Stimulated activated CD8-positive, alpha-beta memory T cell treated with anti-CD3 and anti-CD28 coated beads, Interleukin-7, amount 100 ng/mL, for 48 hours (primary cell): ENCODE results near the gene MUC12.

Source experiments
- DNase-seq, 2 donors: peaks; one replicate each; pipeline ENCODE4 v3.0.0-alpha.2; 2020; ENCODE audit warnings: low read depth in 1 of 2; ENCODE audit errors: extremely low read depth in 1 of 2

Gene MUC12

DNA sequence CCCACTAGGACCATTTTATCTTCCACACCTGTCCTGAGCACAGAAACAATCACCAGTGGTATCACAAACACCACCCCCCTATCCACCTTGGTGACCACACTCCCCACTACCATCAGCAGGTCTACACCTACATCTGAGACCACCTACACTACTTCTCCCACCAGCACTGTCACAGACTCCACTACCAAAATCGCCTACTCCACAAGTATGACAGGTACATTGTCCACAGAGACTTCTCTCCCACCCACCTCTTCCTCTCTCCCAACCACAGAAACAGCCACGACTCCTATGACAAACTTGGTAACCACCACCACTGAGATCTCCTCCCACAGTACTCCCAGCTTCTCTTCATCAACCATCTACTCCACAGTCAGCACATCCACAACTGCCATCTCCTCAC is 16.7 kb upstream of the MUC12 start:
- peak in 1 of 2 donors; percentile 10 for DNase-seq

DNA sequence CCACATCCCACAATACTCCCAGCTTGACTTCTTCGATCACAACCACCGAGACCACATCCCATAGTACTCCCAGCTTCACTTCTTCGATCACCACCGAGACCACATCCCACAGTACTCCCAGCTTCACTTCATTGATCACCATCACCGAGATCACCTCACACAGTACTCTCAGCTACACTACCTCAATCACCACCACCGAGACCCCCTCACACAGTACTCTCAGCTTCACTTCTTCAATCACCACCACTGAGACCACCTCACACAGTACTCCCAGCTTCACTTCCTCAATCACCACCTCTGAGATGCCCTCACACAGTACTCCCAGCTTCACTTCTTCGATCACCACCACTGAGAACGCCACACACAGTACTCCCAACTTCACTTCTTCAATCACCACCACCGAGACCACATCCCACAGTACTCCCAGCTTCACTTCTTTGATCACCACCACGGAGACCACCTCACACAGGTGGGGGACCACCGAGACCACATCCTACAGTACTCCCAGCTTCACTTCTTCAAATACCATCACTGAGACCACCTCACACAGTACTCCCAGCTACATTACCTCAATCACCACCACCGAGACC is 11.4 kb upstream of the MUC12 start:
- DNase-seq, result no peak

DNA sequence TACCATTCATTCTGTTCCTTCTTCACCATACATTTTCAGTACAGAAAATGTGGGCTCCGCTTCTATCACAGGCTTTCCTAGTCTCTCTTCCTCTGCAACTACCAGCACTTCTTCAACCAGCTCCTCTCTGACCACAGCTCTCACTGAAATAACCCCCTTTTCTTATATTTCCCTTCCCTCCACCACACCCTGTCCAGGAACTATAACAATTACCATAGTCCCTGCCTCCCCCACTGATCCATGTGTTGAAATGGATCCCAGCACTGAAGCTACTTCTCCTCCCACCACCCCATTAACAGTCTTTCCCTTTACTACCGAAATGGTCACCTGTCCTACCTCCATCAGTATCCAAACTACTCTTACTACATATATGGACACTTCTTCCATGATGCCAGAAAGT is 9.5 kb upstream of the MUC12 start:
- DNase-seq, result no peak

DNA sequence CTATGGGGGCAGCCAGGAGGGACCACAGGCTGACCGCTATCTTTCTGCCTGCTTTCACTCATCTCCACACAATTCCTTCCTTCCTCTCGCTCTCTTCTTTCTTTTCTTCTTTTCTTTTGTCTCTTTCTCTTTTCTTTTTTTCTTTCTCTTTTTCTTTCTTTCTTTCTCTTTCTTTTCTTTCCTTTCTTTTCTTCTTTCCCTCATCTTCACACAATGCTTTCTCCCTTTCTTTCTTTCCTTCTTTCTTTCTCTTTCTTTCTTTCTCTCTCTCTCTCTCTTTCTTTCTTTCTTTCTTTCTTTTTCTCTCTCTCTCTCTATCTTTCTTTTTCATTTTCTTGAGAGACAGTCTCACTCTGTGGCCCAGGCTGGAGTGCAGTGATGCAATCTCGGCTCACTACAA is 6.8 kb upstream of the MUC12 start:
- no peak for DNase-seq

DNA sequence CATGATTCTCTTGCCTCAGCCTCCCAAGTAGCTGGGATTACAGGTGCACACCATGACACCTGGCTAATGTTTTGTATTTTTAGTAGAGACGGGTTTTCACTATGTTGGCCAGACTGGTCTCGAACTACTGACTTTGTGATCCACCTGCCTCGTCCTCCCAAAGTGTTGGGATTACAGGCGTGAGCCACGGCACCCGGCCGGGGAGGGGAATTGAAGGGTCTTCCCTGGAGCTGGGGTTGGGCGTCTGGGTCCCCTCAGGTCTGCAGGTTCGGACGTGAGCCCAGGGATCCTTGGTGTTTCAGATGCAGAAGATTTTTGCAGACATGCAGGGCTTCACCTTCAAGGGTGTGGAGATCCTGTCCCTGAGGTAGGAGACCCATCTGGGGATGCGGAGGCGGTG is 6.0 kb upstream of the MUC12 start:
- DNase-seq, result no peak

DNA sequence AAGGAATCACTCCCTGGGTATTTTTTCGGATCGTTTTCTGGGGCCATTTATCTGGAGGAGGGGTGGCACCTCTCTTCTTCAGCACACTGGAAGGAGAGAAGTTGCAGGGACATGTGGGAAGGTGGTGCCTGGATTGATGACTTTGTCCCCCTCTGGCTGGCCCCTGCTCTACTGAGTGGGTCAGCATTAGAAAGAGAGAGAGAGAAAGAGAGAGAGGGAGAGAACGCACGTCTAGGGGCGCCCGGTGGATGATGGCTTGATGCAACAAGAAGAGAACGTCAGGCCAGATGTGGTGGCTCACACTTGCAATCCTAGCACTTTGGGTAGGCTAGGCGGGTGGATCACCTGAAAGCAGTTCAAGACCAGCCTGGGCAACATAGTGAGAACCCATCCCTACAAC is 5.5 kb upstream of the MUC12 start:
- no peak for DNase-seq

DNA sequence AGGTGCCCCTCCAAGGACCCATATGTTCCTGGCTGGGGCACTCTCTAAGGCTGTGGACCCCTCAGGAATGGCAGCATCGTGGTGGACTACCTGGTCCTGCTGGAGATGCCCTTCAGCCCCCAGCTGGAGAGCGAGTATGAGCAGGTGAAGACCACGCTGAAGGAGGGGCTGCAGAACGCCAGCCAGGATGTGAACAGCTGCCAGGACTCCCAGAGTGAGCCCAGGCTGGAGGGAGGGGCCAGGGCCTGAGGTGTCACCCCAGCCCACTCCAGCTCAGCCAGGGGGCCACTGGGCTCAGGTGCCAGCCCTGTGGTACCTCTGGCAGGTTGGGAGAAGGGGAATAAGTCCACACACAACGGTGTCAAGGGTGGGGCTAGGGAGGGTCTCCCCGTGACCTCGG is 4.7 kb upstream of the MUC12 start:
- no peak for DNase-seq

DNA sequence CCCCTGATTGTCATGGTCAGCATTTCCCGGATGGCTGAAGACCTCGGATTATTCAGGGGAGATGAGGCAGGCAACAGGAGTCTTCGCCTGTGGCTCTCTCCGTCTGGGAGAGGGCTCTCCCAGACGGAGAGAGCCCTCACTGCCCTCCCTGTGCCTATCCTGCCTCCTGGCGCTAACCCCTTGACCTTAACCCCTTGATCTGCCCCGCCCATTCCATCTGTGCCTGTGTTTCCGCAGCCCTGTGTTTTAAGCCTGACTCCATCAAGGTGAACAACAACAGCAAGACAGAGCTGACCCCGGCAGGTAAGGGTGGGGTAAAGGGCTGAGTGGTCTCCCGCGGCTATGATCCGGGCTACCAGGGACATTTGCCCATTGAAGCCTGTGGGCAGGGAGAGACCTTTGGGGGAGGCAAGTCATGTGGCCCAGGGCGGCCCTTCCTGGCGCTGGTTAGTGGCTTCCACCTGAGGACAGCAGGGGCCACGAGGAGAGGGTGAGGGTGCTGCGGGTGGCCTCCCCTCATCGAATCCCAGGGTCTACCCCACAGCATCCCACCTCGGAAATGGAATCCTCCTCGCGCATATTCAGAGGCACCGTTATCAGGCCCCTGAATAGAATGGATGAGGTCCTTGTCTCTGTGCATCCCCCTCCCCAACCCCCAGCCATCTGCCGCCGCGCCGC is 4.2 kb upstream of the MUC12 start:
- no peak for DNase-seq

DNA sequence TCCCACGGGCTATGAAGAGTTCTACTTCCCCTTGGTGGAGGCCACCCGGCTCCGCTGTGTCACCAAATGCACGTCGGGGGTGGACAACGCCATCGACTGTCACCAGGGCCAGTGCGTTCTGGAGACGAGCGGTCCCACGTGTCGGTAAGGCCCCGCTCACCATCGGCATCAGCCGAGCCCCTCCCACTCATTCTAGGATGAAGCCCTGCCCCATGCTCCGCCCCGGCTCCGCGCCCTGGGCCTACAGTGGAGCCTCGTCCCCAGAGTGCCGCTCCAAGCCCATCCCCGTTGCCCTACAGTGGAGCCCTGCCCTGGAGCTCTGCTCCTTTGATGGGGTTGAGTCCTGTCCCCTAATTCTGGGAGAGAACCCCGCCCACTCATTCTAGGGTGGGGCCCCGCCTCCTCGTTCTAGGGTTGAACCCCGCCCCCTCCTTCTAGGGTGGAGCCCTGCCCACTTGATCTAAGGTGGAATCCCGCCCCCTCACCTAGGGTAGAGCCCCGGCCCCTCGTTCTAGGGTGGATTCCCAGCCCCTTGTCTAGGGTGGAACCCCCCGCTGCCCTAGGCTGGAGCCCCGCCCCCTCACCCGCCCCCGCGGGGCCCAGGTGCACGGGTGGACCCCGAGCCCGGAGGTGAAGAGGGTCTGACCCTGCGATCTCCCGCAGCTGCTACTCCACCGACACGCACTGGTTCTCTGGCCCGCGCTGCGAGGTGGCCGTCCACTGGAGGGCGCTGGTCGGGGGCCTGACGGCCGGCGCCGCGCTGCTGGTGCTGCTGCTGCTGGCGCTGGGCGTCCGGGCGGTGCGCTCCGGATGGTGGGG is 3.4 kb upstream of the MUC12 start:
- peak; percentile 65 for DNase-seq

DNA sequence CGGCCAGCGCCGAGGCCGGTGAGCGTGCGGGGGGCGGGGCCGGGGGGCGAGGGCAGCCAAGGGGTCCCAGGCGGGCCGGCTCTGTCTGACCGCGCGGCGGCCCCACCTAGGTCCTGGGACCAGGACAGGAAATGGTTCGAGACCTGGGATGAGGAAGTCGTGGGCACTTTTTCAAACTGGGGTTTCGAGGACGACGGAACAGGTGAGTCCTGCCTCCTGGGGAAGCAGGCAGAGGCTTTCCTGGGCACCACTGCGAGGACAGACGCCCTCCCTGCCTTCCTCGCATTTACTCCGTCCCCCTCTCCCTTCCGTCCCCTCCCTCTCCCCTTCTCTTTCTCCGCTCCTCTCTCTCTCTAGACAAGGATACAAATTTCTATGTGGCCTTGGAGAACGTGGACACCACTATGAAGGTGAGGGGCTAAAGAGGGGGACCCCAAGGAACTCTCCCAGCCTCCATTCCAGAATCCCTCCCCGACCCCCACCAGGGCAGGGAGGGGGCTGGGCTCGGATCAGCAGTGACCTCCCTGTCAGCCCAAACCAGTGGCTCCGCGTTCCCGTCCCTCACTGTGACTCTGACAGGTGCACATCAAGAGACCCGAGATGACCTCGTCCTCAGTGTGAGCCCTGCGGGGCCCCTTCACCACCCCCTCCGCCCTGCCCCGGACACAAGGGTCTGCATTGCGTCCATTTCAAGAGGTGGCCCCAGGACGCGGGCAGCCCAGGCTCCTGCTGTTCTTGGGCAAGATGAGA is 2.6 kb upstream of the MUC12 start:
- DNase-seq, result no peak

DNA sequence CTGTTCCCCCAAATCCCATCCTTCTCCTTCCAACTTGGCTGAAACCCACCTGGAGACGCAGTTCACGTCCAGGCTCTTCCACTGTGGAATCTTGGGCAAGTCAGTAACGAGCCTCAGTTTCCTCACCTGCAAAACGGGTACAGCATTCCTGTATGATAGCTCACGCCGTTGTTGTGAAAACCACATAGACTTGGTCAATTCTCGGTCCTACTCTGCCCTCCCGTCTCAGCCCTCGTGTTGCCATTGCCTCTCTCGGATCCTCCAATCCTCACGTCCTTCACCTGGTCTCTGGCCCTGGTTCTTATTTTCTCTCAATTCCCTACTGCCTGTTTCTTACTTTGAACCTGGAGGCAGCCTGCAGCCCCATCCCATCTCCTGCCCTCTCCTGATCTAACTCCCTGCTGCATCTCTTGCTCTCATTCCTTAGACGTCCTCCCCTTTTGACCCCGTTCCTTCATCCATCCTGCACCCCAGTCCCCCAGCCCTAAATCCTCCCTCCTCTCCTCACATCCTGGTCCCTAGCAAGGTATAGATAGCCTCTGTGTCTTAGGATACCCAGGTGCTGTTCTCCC is 2.0 kb upstream of the MUC12 start:
- DNase-seq, result no peak

DNA sequence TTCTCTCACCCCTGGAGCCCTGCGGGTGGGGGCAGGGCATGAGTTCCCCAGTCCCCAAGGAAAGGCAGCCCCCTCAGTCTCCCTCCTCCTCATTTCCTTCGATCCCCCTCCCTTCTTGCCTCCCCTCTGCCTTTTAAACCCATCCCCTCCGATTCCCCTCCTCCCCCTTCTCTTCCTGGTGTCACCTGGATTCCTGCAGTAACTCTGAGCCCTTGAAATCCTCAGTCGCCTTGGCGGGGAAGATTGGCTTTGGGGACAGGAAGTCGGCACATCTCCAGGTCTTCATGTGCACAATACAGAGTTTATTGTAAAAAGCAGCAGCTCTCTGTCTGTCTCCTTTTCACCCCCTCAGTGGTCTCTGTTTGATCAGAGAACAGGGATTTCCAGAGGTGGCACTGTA is 1.3 kb upstream of the MUC12 start:
- DNase-seq, result no peak

DNA sequence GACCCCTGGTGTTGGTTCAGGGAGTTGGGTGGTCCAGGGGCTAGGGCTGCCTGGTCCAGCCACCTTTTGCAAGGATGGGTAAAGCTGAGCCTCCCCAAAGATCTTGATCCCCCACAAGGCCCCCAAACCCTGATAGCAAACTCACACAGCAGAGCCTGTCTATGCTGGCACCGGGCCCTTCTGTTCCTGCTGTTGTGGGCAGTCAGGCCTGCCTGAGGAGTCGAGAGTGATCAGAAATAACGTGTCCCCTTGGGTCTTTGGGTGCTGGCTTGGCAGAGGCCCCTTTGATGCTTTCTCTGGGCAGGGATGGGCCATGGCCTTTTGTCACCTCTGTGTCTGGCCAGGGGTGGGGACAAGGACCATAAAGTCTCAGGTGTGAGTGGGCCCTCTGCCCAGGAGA is 715 bp upstream of the MUC12 start:
- no peak for DNase-seq

DNA sequence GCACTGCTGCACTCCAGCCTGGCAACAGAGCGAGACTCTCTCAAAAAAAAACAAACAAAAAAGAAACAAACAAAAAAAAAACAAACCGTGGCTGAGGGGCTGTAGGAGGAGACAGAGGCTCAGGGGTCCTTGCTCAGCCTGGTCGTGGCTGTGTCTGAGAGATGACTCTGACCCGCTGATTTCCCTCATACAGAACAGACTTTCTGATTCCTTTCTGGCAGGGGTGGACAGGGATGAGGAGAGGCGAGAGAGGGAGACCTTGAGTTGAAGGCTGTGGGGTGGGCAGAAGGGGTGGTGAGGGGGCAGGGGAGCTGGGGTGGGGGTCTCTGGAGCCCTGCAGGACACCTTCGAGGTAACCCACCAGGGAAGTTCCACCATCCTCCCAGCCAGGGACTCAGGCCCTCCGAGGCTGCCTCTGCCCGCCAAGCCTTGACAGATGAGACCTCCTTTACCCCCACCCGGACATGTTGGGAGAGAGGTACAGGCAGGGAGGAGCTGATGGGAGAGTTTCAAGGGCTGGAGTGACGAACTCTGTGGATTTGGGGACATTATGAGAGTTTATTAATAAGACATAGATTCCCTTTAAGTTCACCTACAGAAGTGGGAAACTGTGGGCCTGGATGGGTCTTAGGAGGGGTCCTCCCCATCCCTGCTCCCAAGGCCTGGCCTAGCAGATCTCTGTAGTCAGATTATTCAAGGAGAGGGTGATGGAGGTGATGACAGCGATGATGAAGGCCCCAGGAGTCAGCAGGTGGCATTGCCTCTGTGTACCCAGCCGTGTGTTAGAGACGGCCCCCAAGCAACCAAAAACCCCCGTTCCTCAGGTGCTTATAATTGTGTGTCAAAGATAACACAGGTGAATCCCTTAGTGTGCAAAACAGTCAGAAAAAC is 2.0 kb downstream of the MUC12 start:
- DNase-seq, result no peak

DNA sequence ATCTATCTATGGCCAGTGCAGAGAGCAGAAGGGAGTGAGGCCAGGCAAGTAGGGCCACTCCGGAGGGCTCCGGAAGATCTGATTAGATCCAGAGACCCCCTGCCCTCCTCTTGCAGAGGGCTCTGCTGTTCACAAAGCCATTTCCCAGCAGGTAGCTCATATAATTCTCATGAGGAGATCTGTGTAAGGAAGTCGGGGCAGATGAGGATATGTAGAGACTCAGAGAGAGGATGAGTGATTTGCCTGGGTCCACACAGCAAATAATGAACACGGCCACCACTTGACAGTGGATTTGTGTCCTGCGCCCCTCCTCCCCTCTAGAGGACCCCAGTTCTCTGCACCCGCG is 2.6 kb downstream of the MUC12 start:
- DNase-seq, result no peak

DNA sequence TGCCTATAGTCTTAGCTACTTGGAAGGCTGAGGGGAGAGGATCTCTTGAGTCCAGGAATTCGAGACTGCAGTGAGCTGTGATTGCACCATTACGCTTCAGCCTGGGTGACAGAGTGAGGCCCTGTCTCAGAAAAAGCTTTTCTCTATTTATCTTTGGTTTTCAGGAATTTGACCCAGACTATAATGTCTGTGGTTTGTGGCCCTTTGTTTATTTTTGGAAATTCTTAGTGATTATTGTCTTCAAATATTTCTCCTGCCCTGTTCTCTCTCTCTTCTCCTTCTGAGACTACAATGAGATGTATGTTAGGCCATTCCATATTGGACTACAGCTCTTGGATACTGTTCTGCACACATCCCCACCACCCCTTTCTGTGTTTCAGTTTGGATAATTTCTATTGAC is 4.7 kb downstream of the MUC12 start:
- DNase-seq, result no peak

DNA sequence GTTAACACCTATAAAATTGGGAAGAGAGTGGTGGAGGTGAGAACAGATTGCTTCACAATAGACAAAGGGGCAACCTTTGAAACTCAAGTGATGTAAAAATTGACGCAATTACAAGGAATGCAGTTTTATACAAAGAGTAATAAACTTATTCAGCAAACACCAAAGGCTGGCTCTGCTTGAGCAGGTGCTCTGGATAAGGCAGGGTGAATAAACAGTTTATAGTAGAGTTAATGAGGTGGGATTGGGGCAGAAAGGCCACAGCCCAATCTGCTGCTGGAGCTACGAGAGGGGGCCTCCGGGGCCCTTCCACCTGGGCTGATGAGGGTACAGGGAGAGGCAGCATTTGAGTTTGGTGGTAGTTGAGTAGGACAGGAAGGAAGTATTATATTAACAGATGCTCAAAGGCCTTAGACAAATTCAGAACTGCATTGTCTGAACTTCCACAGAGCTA is 6.0 kb downstream of the MUC12 start:
- no peak for DNase-seq

DNA sequence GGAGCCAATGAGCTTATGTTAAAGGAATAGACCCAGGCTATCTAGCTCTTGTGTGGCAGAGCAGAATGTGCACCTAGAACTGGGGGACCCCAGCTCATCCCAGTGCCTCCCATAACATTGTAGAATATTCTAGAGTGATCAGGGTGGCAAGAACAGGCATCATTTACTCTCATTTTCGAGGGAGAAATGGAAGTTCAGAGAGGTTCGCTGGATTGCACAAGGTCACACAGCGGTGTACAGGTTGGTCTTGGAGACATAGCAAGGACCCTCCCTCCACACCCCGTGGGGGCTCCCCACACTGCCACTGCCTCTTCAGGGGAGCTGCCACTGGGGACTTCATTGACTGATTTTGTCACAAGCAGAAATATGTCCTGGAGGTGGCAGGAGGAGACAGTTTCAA is 8.9 kb downstream of the MUC12 start:
- DNase-seq, result no peak

DNA sequence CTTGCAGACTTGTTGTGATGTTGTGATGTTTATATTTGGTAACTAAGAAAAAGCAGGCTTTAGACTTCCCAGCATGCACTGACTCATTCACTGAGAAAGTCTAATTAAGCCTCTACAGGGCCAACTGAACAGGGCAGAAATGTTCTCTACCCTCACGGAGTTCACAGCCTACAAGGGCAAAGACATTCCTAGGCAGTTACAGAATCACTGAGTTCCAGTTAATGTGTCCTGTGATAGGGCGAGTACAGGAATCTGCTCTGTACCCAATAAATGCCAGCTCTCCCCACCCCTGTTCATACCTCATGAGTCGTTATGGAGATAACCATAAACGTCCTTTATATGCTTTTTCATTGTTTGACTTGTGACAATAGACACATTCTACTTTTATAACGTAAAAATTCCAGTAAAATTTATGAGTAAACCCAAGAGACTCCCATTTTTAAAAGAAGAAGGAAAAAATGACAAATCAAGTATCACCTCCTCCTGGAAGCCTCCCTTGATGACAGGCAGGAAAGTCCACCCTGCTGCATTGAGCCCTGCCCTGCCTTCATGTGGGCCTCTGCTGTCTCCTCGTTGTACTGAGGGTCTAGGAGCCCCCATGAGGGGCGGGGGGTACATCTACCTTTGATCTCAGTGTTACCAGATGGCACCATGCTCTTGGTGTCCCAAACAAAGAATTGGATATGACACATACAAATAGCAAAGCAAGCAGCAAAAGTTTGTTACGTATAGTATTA is 14.3 kb downstream of the MUC12 start:
- no peak for DNase-seq
